HCT116 (cell line): Measurements from ENCODE around the gene SMC2.

ENCODE experiments used
- EZH2 ChIP-seq: fragments of 200-600 bp; sonication (generic); IDR thresholded peaks from 2 replicates; pipeline ENCODE4 v1.6.1; 2017; ENCODE audit warnings: antibody characterized with exemption, mixed run types
- EZH2phosphoT487 ChIP-seq: fragments of 200-600 bp; IDR thresholded peaks from 2 replicates; pipeline ENCODE4 v1.6.1; 2018; ENCODE audit warnings: antibody characterized with exemption, borderline replicate concordance
- POLR2A ChIP-seq: IDR thresholded peaks from 2 replicates; pipeline ENCODE4 v1.7.0; 2011; ENCODE audit warnings: borderline replicate concordance; ENCODE audit not compliant: insufficient read depth, insufficient read length; ENCODE audit errors: extremely low read depth
- TCF7L2 ChIP-seq: IDR thresholded peaks from 2 replicates; pipeline ENCODE4 v1.7.0; 2011; ENCODE audit warnings: borderline replicate concordance, inconsistent platforms; ENCODE audit not compliant: insufficient read depth, insufficient read length; ENCODE audit errors: extremely low read depth
- YY1 ChIP-seq: IDR thresholded peaks from 2 replicates; pipeline ENCODE4 v1.6.1; 2011; ENCODE audit warnings: low read length, low read depth, moderate library complexity, mild to moderate bottlenecking; ENCODE audit not compliant: insufficient replicate concordance; ENCODE audit errors: extremely low read depth
- TF ChIP-seq, protein P1 (sequence below), 3 experiments: fragments of 200-600 bp in 1 of 3; sonication (generic) in 1 of 3; IDR thresholded peaks in 2 of 3; conservative IDR thresholded peaks in 1 of 3; 2 replicates each; pipeline ENCODE4 v1.5.1; 2012 to 2017; ENCODE audit warnings: low read depth in 2 of 3, low read length in 2 of 3, antibody characterized with exemption in 1 of 3, borderline replicate concordance in 1 of 3, control low read depth in 1 of 3, mild to moderate bottlenecking in 1 of 3, mixed read lengths in 1 of 3, mixed run types in 1 of 3, moderate library complexity in 1 of 3; ENCODE audit not compliant: insufficient read depth in 1 of 3
- TF ChIP-seq, protein P2 (sequence below): IDR thresholded peaks from 2 replicates; pipeline ENCODE4 v1.6.1; 2012
- TF ChIP-seq, protein P3 (sequence below): IDR thresholded peaks from 2 replicates; pipeline ENCODE4 v1.6.1; 2012

DNA sequence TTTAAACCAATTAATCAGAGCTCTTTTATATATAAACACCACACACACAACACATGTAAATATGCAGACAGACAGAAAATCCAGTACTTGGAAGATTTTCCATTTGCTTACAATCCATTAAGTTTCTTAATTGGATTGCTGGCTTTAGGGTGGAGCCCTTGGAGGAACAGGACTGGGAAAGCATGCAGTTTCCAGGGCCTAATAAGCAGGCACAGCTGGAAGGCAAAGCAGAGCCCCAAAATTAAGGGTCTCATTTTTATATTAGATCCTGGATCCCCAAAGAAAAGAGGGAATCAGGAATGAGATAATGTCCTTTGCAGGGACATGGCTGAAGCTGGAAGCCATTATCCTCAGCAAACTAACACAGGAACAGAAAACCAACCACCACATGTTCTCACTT lies 13.1 kb upstream of the SMC2 start:
- TF ChIP-seq YY1 (no peak), POLR2A (no peak), EZH2 (no peak), EZH2phosphoT487 (no peak), TCF7L2 (no peak)
- TF ChIP-seq, protein P1, sequence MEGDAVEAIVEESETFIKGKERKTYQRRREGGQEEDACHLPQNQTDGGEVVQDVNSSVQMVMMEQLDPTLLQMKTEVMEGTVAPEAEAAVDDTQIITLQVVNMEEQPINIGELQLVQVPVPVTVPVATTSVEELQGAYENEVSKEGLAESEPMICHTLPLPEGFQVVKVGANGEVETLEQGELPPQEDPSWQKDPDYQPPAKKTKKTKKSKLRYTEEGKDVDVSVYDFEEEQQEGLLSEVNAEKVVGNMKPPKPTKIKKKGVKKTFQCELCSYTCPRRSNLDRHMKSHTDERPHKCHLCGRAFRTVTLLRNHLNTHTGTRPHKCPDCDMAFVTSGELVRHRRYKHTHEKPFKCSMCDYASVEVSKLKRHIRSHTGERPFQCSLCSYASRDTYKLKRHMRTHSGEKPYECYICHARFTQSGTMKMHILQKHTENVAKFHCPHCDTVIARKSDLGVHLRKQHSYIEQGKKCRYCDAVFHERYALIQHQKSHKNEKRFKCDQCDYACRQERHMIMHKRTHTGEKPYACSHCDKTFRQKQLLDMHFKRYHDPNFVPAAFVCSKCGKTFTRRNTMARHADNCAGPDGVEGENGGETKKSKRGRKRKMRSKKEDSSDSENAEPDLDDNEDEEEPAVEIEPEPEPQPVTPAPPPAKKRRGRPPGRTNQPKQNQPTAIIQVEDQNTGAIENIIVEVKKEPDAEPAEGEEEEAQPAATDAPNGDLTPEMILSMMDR (IDR thresholded peaks at IDR 0.05 in 2 of 3, conservative IDR thresholded peaks at IDR 0.05 in 1 of 3; ENCODE audit: borderline replicate concordance in 1 of 3, insufficient read depth in 1 of 3, low read depth in 2 of 3, low read length in 2 of 3): no peak
- TF ChIP-seq, protein P2, sequence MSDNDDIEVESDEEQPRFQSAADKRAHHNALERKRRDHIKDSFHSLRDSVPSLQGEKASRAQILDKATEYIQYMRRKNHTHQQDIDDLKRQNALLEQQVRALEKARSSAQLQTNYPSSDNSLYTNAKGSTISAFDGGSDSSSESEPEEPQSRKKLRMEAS: no peak
- TF ChIP-seq, protein P3, sequence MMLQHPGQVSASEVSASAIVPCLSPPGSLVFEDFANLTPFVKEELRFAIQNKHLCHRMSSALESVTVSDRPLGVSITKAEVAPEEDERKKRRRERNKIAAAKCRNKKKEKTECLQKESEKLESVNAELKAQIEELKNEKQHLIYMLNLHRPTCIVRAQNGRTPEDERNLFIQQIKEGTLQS: no peak
